HG03460 (cell line): ENCODE data around the gene STAT5B.

Experiments used
- ATAC-seq: cut with Tn5 transposase; IDR thresholded peaks from one replicate; pipeline ENCODE4 v1.9.1; 2021; ENCODE audit not compliant: unreplicated experiment

STAT5B gene

GRCh38 chr17:42286411-42287221 lies 10.4 kb upstream of the STAT5B start:
- no peak for ATAC-seq

- no peak for ATAC-seq
Observed at GRCh38 chr17:42285346-42286050, 9.3 kb upstream of the STAT5B start.

- ATAC-seq = no peak
Observed at GRCh38 chr17:42284566-42284965, 8.4 kb upstream of the STAT5B start.

- ATAC-seq = no peak
Observed at GRCh38 chr17:42284024-42284369, 7.8 kb upstream of the STAT5B start.

GRCh38 chr17:42283241-42284023 lies 7.2 kb upstream of the STAT5B start:
- no peak for ATAC-seq

GRCh38 chr17:42282478-42283080 lies 6.4 kb upstream of the STAT5B start:
- no peak for ATAC-seq

GRCh38 chr17:42281571-42282096 lies 5.4 kb upstream of the STAT5B start:
- no peak for ATAC-seq

- no peak for ATAC-seq
Observed at GRCh38 chr17:42279776-42280630, 3.8 kb upstream of the STAT5B start.

- ATAC-seq = no peak
Observed at GRCh38 chr17:42277342-42277712, 1.1 kb upstream of the STAT5B start.

GRCh38 chr17:42276609-42277341 lies 584 bp upstream of the STAT5B start:
- peak; percentile 6 for ATAC-seq

GRCh38 chr17:42275527-42276358 lies 448 bp downstream of the STAT5B start:
- ATAC-seq = peak; percentile 34

GRCh38 chr17:42274812-42275526 lies 1.2 kb downstream of the STAT5B start:
- ATAC-seq = no peak

GRCh38 chr17:42274253-42274542 lies 2.0 kb downstream of the STAT5B start:
- no peak for ATAC-seq

- ATAC-seq = no peak
Observed at GRCh38 chr17:42273474-42274252, 2.5 kb downstream of the STAT5B start.

- ATAC-seq = no peak
Observed at GRCh38 chr17:42272162-42272907, 3.9 kb downstream of the STAT5B start.

GRCh38 chr17:42271779-42272035 lies 4.5 kb downstream of the STAT5B start:
- ATAC-seq = no peak
